HepG2 (cell line): ENCODE measurements around the gene NOTO. TPM values are rescaled to one million over a fixed set of nuclear protein-coding genes. Genes with fewer than 3 reads are reported as not detected.

Experiments used
- ATF5 ChIP-seq: sonication (generic); formaldehyde crosslinking; IDR thresholded peaks from 2 replicates; pipeline ENCODE4 v1.4.0; 2020; ENCODE audit warnings: mild to moderate bottlenecking, low read depth, missing genetic modification reagents
- CAMTA2 ChIP-seq: sonication (generic); formaldehyde crosslinking; IDR thresholded peaks from 2 replicates; pipeline ENCODE4 v1.4.0; 2020; ENCODE audit warnings: mild to moderate bottlenecking, missing genetic modification reagents, borderline replicate concordance
- CENPBD1 ChIP-seq: sonication (generic); formaldehyde crosslinking; IDR thresholded peaks from 2 replicates; pipeline ENCODE4 v1.8.0; 2022; ENCODE audit warnings: missing genetic modification reagents, low read depth, mild to moderate bottlenecking, borderline replicate concordance
- ETV5 ChIP-seq: IDR thresholded peaks from 2 replicates; pipeline ENCODE4 v1.6.1; 2018; ENCODE audit warnings: missing biosample characterization, missing genetic modification reagents, inconsistent platforms, borderline replicate concordance
- HES4 ChIP-seq: sonication (generic); formaldehyde crosslinking; IDR thresholded peaks from 2 replicates; pipeline ENCODE4 v1.9.0; 2021; ENCODE audit warnings: mild to moderate bottlenecking, missing genetic modification reagents, borderline replicate concordance
- HNRNPH1 ChIP-seq: fragments of 200-400 bp; formaldehyde crosslinking; optimal IDR thresholded peaks from 2 replicates; pipeline ENCODE3; 2017; ENCODE audit warnings: mild to moderate bottlenecking, low read depth, low read length
- MAFF ChIP-seq: IDR thresholded peaks from 2 replicates; pipeline ENCODE4 v1.6.1; 2011; ENCODE audit warnings: low read depth, low read length, improper control_type of control experiment
- MED1 ChIP-seq: sonication (generic); formaldehyde crosslinking; IDR thresholded peaks from 2 replicates; pipeline ENCODE4 v1.4.0; 2020; ENCODE audit warnings: missing genetic modification reagents
- REL ChIP-seq: sonication (generic); formaldehyde crosslinking; conservative IDR thresholded peaks from 2 replicates; pipeline ENCODE4 v1.8.0; 2022; ENCODE audit warnings: mild to moderate bottlenecking, missing genetic modification reagents, moderate library complexity
- SIX4 ChIP-seq: sonication (generic); formaldehyde crosslinking; IDR thresholded peaks from 2 replicates; pipeline ENCODE4 v1.4.0; 2020; ENCODE audit warnings: missing genetic modification reagents
- SP4 ChIP-seq: sonication (generic); formaldehyde crosslinking; IDR thresholded peaks from 2 replicates; pipeline ENCODE4 v1.8.1; 2023; ENCODE audit warnings: mild to moderate bottlenecking, missing genetic modification reagents
- TCF7 ChIP-seq: sonication (generic); IDR thresholded peaks from 2 replicates; pipeline ENCODE4 v1.6.1; 2016; ENCODE audit warnings: antibody characterized with exemption, low read depth
- TFAP4 ChIP-seq: sonication (generic); IDR thresholded peaks from 2 replicates; pipeline ENCODE4 v1.6.1; 2016; ENCODE audit warnings: low read depth, borderline replicate concordance
- ZBTB33 ChIP-seq: sonication (generic); formaldehyde crosslinking; IDR thresholded peaks from 2 replicates; pipeline ENCODE4 v1.4.0; 2020; ENCODE audit warnings: missing genetic modification reagents
- ZBTB7A ChIP-seq: sonication (generic); formaldehyde crosslinking; IDR thresholded peaks from 2 replicates; pipeline ENCODE4 v1.8.0; 2022; ENCODE audit warnings: mild to moderate bottlenecking, missing genetic modification reagents
- ZEB1 ChIP-seq: IDR thresholded peaks from 2 replicates; pipeline ENCODE4 v1.6.1; 2012; ENCODE audit warnings: mild to moderate bottlenecking, low read depth, inconsistent platforms; ENCODE audit not compliant: insufficient replicate concordance
- ZFP36 ChIP-seq: fragments of 150-350 bp; IDR thresholded peaks from 2 replicates; pipeline ENCODE4 v1.6.1; 2018; ENCODE audit warnings: borderline replicate concordance, low read length, low read depth; ENCODE audit not compliant: partially characterized antibody
- ZNF235 ChIP-seq: sonication (generic); formaldehyde crosslinking; IDR thresholded peaks from 2 replicates; pipeline ENCODE4 v1.8.1; 2023; ENCODE audit warnings: mild to moderate bottlenecking, missing genetic modification reagents, borderline replicate concordance
- ZNF557 ChIP-seq: sonication (generic); formaldehyde crosslinking; IDR thresholded peaks from 2 replicates; pipeline ENCODE4 v1.4.0; 2020; ENCODE audit warnings: missing genetic modification reagents
- ZNF577 ChIP-seq: sonication (generic); formaldehyde crosslinking; IDR thresholded peaks from 2 replicates; pipeline ENCODE4 v1.4.0; 2020; ENCODE audit warnings: mild to moderate bottlenecking, low read depth, missing genetic modification reagents, borderline replicate concordance
- ZNF687 ChIP-seq: sonication (generic); formaldehyde crosslinking; IDR thresholded peaks from 2 replicates; pipeline ENCODE4 v1.5.1; 2020; ENCODE audit warnings: mild to moderate bottlenecking, missing genetic modification reagents, moderate library complexity
- ZSCAN25 ChIP-seq: sonication (generic); formaldehyde crosslinking; IDR thresholded peaks from 2 replicates; pipeline ENCODE4 v1.8.0; 2022; ENCODE audit warnings: mild to moderate bottlenecking, missing genetic modification reagents
- polyA plus RNA-seq, 8 experiments: library from polyadenylated mRNA; depleted of rRNA in 3 of 8; stranded (reverse) in 7 of 8; unstranded in 1 of 8; fragments of >200 nt; fragmentation: Illumina TruSeq in 4 of 8; extraction: Trizol in 4 of 8; gene quantifications; 2 replicates each; pipeline versions ENCODE4 v1.2.1 to v1.2.3, GENCODE V29; 2011 to 2016; ENCODE audit warnings: low read depth in 4 of 8, missing spikeins in 1 of 8, mixed read lengths in 1 of 8; ENCODE audit not compliant: insufficient read depth in 1 of 8
- total RNA-seq, 5 experiments: library from RNA; depleted of rRNA; stranded (reverse); fragments of >200 nt; fragmentation: Illumina TruSeq; extraction: Trizol; gene quantifications; 2 replicates each; pipeline ENCODE4 v1.2.3, GENCODE V29; 2016; ENCODE audit warnings: low read depth in 1 of 5

NOTO gene
- total and polyA plus RNA-seq, 2 of the 13 experiments (the other 11 are each of a cell fraction or from before 2014, with no cell fraction given): not detected

- TF ChIP-seq HES4 (CRISPR knock-in tag) (no peak), ZBTB33 (no peak), ETV5 (CRISPR knock-in tag) (peak; percentile 28; the same call in 1 of the 2 replicates), ZNF557 (peak; percentile 53; the same call in 1 of the 2 replicates), ZEB1 (no peak), ZNF235 (CRISPR knock-in tag) (no peak), TFAP4 (peak; percentile 80), ZNF577 (no peak), REL (CRISPR knock-in tag) (no peak), ATF5 (CRISPR knock-in tag) (no peak), ZSCAN25 (peak; percentile 73; the same call in 1 of the 2 replicates), ZFP36 (no peak), SP4 (CRISPR knock-in tag) (no peak), MED1 (CRISPR knock-in tag) (no peak; the same call in 1 of the 2 replicates), SIX4 (no peak), CENPBD1 (CRISPR knock-in tag) (peak; percentile 31; the same call in 1 of the 2 replicates), MAFF (no peak), ZBTB7A (CRISPR knock-in tag) (no peak), CAMTA2 (CRISPR knock-in tag) (no peak), ZNF687 (CRISPR knock-in tag) (peak; percentile 63), HNRNPH1 (no peak), TCF7 (no peak)
These were observed 10.2 kb downstream of the NOTO start (continued) for GRCh38 chr2:73212448-73213176.
